ENCODE data around the gene C3orf33. TPM values are rescaled to one million over a fixed set of nuclear protein-coding genes. Genes with fewer than 3 reads are reported as not detected.

Gene C3orf33
- total and polyA plus RNA-seq, 2 of the 13 experiments (the other 11 are each of a cell fraction or from before 2014, with no cell fraction given), result 9.2 to 12.6 TPM

Other genes with a start within 250 kb of the C3orf33 start
- gene PLCH1, start 61.2 kb downstream of the C3orf33 start, total RNA-seq (2016; rRNA removed; fragmentation: Illumina TruSeq; extraction: Trizol), result 3.0 and 4.4 TPM in 2 replicates
- gene PLCH1, start 61.2 kb downstream of the C3orf33 start, polyA plus RNA-seq (2011; rRNA removed), result 1.2 and 2.0 TPM in 2 replicates
- 23.2 and 32.1 TPM in 2 replicates for gene SLC33A1, start 48.1 kb upstream of the C3orf33 start, total RNA-seq (2016; rRNA removed; fragmentation: Illumina TruSeq; extraction: Trizol)
- 20.0 and 22.8 TPM in 2 replicates for gene SLC33A1, start 48.1 kb upstream of the C3orf33 start, polyA plus RNA-seq (2011; rRNA removed)
- 85.5 and 133 TPM in 2 replicates for gene GMPS, start 64.4 kb upstream of the C3orf33 start, total RNA-seq (2016; rRNA removed; fragmentation: Illumina TruSeq; extraction: Trizol)
- 19.7 and 29.6 TPM in 2 replicates for gene GMPS, start 64.4 kb upstream of the C3orf33 start, polyA plus RNA-seq (2011; rRNA removed)

Data from HepG2 (cell line).